Keratinocyte (primary cell): ENCODE data around the gene NFATC1. TPM values are rescaled to one million over a fixed set of nuclear protein-coding genes. Genes with fewer than 3 reads are reported as not detected.

Source experiments
- DNase-seq: peaks from one replicate; pipeline ENCODE4 v3.0.0-alpha.2; 2011; ENCODE audit warnings: low read depth, missing footprints, low spot score
- FAIRE-seq: peaks from 2 replicates; lab custom pipeline; 2011; peaks lifted over from hg19 to GRCh38; lab: Jason Lieb, UNC
- H2AFZ ChIP-seq: 2 replicates; pipeline ENCODE4 v1.6.0; 2012; ENCODE audit warnings: low read length, control low read depth, inconsistent platforms; ENCODE audit not compliant: control insufficient read depth
- H3K27ac ChIP-seq: 2 replicates; pipeline ENCODE4 v1.5.1; 2011; ENCODE audit warnings: low read length; ENCODE audit not compliant: control insufficient read depth, insufficient read depth
- H3K27me3 ChIP-seq: 3 replicates; pipeline ENCODE4 v1.6.0; 2011; ENCODE audit warnings: low read length; ENCODE audit not compliant: control insufficient read depth, insufficient read depth; ENCODE audit errors: extremely low read depth
- H3K36me3 ChIP-seq, 2 experiments: 2 replicates in 1 of 2; 3 replicates in 1 of 2; pipeline ENCODE4 v1.5.1; 2011; ENCODE audit warnings: low read length in 2 of 2, mild to moderate bottlenecking in 1 of 2; ENCODE audit not compliant: control insufficient read depth in 2 of 2, insufficient read depth in 2 of 2; ENCODE audit errors: extremely low read depth in 1 of 2
- H3K4me1 ChIP-seq: 3 replicates; pipeline ENCODE4 v1.5.1; 2011; ENCODE audit warnings: low read length; ENCODE audit not compliant: control insufficient read depth, insufficient read depth; ENCODE audit errors: extremely low read depth
- H3K4me2 ChIP-seq: 3 replicates; pipeline ENCODE4 v1.6.0; 2011; ENCODE audit warnings: low read depth, low read length; ENCODE audit not compliant: control insufficient read depth, insufficient read depth; ENCODE audit errors: extremely low read depth
- H3K4me3 ChIP-seq, 3 experiments: fragments of 200-600 bp in 1 of 3; sonication (generic) in 1 of 3; 2 replicates in 2 of 3; 3 replicates in 1 of 3; pipeline ENCODE4 v1.5.1; 2011 to 2016; ENCODE audit warnings: low read length in 3 of 3, mild to moderate bottlenecking in 3 of 3, control low read depth in 2 of 3, inconsistent platforms in 1 of 3, low read depth in 1 of 3, mixed read lengths in 1 of 3, mixed run types in 1 of 3, moderate library complexity in 1 of 3; ENCODE audit not compliant: control insufficient read depth in 2 of 3, insufficient read depth in 2 of 3; ENCODE audit errors: extremely low read depth in 1 of 3
- H3K79me2 ChIP-seq: 2 replicates; pipeline ENCODE4 v1.6.0; 2012; ENCODE audit warnings: low read length; ENCODE audit not compliant: control insufficient read depth, insufficient read depth
- H3K9ac ChIP-seq: 3 replicates; pipeline ENCODE4 v1.6.0; 2011; ENCODE audit warnings: low read length; ENCODE audit not compliant: control insufficient read depth, insufficient read depth; ENCODE audit errors: extremely low read depth
- H3K9me1 ChIP-seq: 3 replicates; pipeline ENCODE4 v1.6.0; 2011; ENCODE audit warnings: low read length; ENCODE audit not compliant: control insufficient read depth, insufficient read depth; ENCODE audit errors: extremely low read depth
- H3K9me3 ChIP-seq: 2 replicates; pipeline ENCODE4 v1.5.1; 2012; ENCODE audit warnings: low read depth, low read length; ENCODE audit not compliant: control insufficient read depth
- H4K20me1 ChIP-seq: 3 replicates; pipeline ENCODE4 v1.6.0; 2011; ENCODE audit warnings: low read length; ENCODE audit not compliant: control insufficient read depth, insufficient read depth; ENCODE audit errors: extremely low read depth
- EZH2 ChIP-seq: IDR thresholded peaks from one replicate; pipeline ENCODE4 v1.6.1; 2012; ENCODE audit warnings: inconsistent platforms, mild to moderate bottlenecking, low read length, moderate library complexity
- dilution Hi-C: fragments of 300-500 bp; cut with MboI; formaldehyde crosslinking; loops from one replicate; pipeline ENCODE4 v1.7.0; 2020; ENCODE audit warnings: low sequenced_read_pairs; ENCODE audit not compliant: extremely low pct_ligation_motif_present
- polyA plus RNA-seq, 5 experiments: library from polyadenylated mRNA; depleted of rRNA in 3 of 5; stranded (reverse) in 3 of 5; stranded (forward) in 1 of 5; unstranded in 1 of 5; fragments of >200 nt; gene quantifications; 1 replicate in 1 of 5; 2 replicates in 3 of 5; 3 replicates in 1 of 5; pipeline versions ENCODE4 v1.2.1 to v1.2.3, GENCODE V29; 2011 to 2012; ENCODE audit warnings: missing spikeins in 2 of 5, low read depth in 1 of 5, low replicate concordance in 1 of 5
- TF ChIP-seq, protein P1 (sequence below), 3 experiments: IDR thresholded peaks in 1 of 3; conservative IDR thresholded peaks in 1 of 3; optimal IDR thresholded peaks in 1 of 3; 2 replicates in 2 of 3; 3 replicates in 1 of 3; pipeline versions ENCODE3 to v1.5.1; 2011; ENCODE audit warnings: low read length in 3 of 3, mild to moderate bottlenecking in 3 of 3, moderate library complexity in 2 of 3, control low read depth in 1 of 3, inconsistent platforms in 1 of 3; ENCODE audit not compliant: insufficient read depth in 2 of 3; ENCODE audit errors: extremely low read depth in 1 of 3

The NFATC1 gene
- polyA plus RNA-seq, 1 donor (not counting 4 experiments of a cell fraction or from before 2014, with no cell fraction given): 0.77 TPM

DNA sequence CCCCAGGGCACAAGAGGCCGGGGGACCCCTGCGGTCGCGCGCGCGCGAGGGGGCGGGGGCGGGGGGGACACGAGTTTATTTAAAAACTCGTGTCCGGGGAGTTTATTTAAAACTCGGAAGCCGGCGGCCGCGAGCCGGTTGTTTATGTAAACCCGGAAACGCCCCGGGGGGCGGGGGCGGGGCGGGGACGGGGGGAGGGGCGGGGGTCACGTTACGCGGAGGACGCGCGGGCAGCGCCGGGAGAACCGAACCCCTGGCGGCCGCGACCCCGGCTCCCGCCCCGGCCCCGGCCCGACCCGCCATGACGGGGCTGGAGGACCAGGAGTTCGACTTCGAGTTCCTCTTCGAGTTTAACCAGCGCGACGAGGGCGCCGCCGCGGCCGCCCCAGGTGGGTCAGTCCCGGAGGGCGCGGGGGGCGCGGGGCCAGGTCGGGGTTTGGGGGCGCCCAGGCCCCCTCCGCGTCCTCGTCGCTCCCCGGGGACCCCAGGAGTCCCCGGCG, 4.4 kb downstream of the NFATC1 start:
- Histone ChIP-seq H2AFZ (peak overlapping the region; percentile 15), H3K27me3 (peaks cover 26% of the 10 kb centered on the region)

DNA sequence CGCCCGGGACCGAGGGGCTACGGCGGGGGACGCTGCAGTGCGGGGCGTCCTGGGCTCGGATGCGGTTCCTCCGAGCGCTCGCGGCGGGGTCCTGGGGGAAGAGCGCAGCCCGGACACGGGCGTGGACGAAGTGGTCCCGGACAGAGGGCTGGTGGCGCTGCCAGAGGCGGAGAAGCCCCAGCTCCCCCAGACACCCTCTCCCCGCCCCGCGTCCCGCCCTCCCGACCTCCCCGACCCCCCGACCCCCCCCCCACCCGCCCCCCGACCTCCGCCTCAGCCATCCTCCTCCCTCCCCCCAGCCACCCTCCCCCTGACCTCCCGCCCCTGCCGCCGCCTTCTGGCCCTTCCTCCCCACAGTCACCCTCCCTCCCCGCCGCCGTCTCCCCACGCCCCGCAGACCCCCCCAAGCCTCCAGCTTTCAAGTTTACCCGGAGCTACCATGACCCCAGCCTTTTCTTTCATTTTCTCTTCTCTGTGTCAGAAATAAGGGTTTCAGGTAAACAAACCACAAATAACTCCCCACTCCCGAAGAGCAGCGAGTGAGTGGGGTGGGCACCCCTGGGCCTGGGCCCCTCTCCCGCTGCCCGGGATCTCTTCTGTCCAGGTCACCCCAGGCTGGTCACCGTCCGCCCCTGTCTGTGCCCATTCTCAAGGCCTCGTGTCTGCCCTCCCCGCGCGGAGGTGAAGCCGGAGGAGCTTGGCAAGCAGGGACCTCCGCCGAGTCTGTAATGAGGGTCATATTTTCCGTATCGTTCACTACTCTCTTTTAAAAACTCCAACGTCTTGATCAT, 5.1 kb downstream of the NFATC1 start:
- Histone ChIP-seq H3K27me3 (peaks cover 29% of the 10 kb centered on the region), H4K20me1 (no peaks in the 10 kb centered on the region), H3K79me2 (no peaks in the 10 kb centered on the region), H3K9me3 (no peaks in the 10 kb centered on the region), H3K27ac (no peak overlapping the region), H3K9ac (peak overlapping the region; percentile 54), H3K4me2 (peak overlapping the region; percentile 41), H3K9me1 (no peaks in the 10 kb centered on the region), H3K36me3 (no peaks in the 10 kb centered on the region), H3K4me3 (peak overlapping the region in 2 of 3 experiments; percentile 52 to 65), H2AFZ (peak overlapping the region; percentile 15), H3K4me1 (no peaks in the 10 kb centered on the region)
- TF ChIP-seq EZH2: no peak
- TF ChIP-seq, protein P1, sequence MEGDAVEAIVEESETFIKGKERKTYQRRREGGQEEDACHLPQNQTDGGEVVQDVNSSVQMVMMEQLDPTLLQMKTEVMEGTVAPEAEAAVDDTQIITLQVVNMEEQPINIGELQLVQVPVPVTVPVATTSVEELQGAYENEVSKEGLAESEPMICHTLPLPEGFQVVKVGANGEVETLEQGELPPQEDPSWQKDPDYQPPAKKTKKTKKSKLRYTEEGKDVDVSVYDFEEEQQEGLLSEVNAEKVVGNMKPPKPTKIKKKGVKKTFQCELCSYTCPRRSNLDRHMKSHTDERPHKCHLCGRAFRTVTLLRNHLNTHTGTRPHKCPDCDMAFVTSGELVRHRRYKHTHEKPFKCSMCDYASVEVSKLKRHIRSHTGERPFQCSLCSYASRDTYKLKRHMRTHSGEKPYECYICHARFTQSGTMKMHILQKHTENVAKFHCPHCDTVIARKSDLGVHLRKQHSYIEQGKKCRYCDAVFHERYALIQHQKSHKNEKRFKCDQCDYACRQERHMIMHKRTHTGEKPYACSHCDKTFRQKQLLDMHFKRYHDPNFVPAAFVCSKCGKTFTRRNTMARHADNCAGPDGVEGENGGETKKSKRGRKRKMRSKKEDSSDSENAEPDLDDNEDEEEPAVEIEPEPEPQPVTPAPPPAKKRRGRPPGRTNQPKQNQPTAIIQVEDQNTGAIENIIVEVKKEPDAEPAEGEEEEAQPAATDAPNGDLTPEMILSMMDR (optimal IDR thresholded peaks at IDR 0.05 in 1 of 3, IDR thresholded peaks at IDR 0.05 in 1 of 3, conservative IDR thresholded peaks at IDR 0.05 in 1 of 3; ENCODE audit: extremely low read depth in 1 of 3, insufficient read depth in 2 of 3, low read length in 3 of 3): no peak
- FAIRE-seq (no peak), DNase-seq (no peak)
- dilution Hi-C loops: no loop called here

More for the DNA sequence above, 4.4 kb downstream of the NFATC1 start:
- TF ChIP-seq EZH2: no peak
- TF ChIP-seq, protein P1 (optimal IDR thresholded peaks at IDR 0.05 in 1 of 3, IDR thresholded peaks at IDR 0.05 in 1 of 3, conservative IDR thresholded peaks at IDR 0.05 in 1 of 3; ENCODE audit: extremely low read depth in 1 of 3, insufficient read depth in 2 of 3, low read length in 3 of 3): no peak
- DNase-seq (no peak), FAIRE-seq (no peak)
- Histone ChIP-seq H3K4me3 (peak overlapping the region in 2 of 3 experiments; percentile 52 to 65), H3K9me1 (no peaks in the 10 kb centered on the region), H3K9me3 (no peaks in the 10 kb centered on the region), H3K36me3 (no peaks in the 10 kb centered on the region), H3K27ac (no peak overlapping the region), H3K4me2 (peak overlapping the region; percentile 41), H3K4me1 (no peaks in the 10 kb centered on the region), H3K79me2 (no peaks in the 10 kb centered on the region), H4K20me1 (no peaks in the 10 kb centered on the region), H3K9ac (peak overlapping the region; percentile 54)
- dilution Hi-C loops: no loop called here
